GM12878 (cell line): ENCODE data around the gene FILIP1L. TPM values are rescaled to one million over a fixed set of nuclear protein-coding genes. Genes with fewer than 3 reads are reported as not detected.

Experiments used
- ATAC-seq: fragments of 200-7000 bp; cut with Tn5 transposase; 3 replicates; pipeline ENCODE4 v1.9.1; 2020; ENCODE audit warnings: mild to moderate bottlenecking, moderate library complexity
- BruUV-seq: library from RNA; stranded (reverse); fragments of 400-500 nt; replicated peaks from 2 replicates; lab custom pipeline; 2021; lab: Mats Ljungman, UMichigan
- CTCF ChIA-PET: fragments of 300-600 bp; sonication (Branson Sonifier 250); formaldehyde crosslinking; extraction: SDS; loops from one replicate; lab custom pipeline; 2021; ENCODE audit warnings: inconsistent platforms; lab: Yijun Ruan, JAX
- POLR2A ChIA-PET: fragments of 350-600 bp; formaldehyde crosslinking; extraction: SDS; loops from one replicate; lab custom pipeline; 2021; ENCODE audit warnings: inconsistent platforms; lab: Charles Lee
- RAD21 ChIA-PET: fragments of 300-600 bp; sonication (Branson Sonifier 250); formaldehyde crosslinking; loops from one replicate; lab custom pipeline; 2023; ENCODE audit warnings: antibody characterized with exemption; ENCODE audit not compliant: unreplicated experiment; lab: Charles Lee
- SMC1A ChIA-PET: fragments of 300-600 bp; sonication (Branson Sonifier 250); formaldehyde crosslinking; loops from one replicate; lab custom pipeline; 2023; ENCODE audit not compliant: unreplicated experiment, uncharacterized antibody; lab: Charles Lee
- DNase-seq: peaks from one replicate; pipeline ENCODE4 v3.0.0-alpha.2; 2011; ENCODE audit warnings: low read depth, low spot score
- FAIRE-seq: peaks from 3 replicates; lab custom pipeline; 2011; peaks lifted over from hg19 to GRCh38; lab: Jason Lieb, UNC
- H2AFZ ChIP-seq: 2 replicates; pipeline ENCODE4 v1.6.0; 2011; ENCODE audit warnings: low read depth, low read length, control low read depth; ENCODE audit not compliant: control insufficient read depth
- H3K27ac ChIP-seq: 2 replicates; pipeline ENCODE4 v1.5.1; 2011; ENCODE audit warnings: control low read depth; ENCODE audit not compliant: control insufficient read depth, insufficient read depth
- H3K27me3 ChIP-seq, 2 experiments: replicated peaks in 1 of 2; 2 replicates each; pipeline versions ENCODE4 v1.6.0 to v1.6.1; 2011; ENCODE audit warnings: low read length in 1 of 2; ENCODE audit not compliant: control insufficient read depth in 2 of 2, insufficient read depth in 2 of 2
- H3K36me3 ChIP-seq, 2 experiments: 2 replicates each; pipeline ENCODE4 v1.5.1; 2011; ENCODE audit warnings: low read length in 1 of 2; ENCODE audit not compliant: control insufficient read depth in 2 of 2, insufficient read depth in 2 of 2
- H3K4me1 ChIP-seq: 2 replicates; pipeline ENCODE4 v1.6.1; 2011; ENCODE audit warnings: mild to moderate bottlenecking, low read length, moderate library complexity, mixed read lengths; ENCODE audit not compliant: control insufficient read depth, insufficient read depth
- H3K4me2 ChIP-seq: 2 replicates; pipeline ENCODE4 v1.6.0; 2011; ENCODE audit warnings: control low read depth; ENCODE audit not compliant: control insufficient read depth, insufficient read depth
- H3K4me3 ChIP-seq: fragments of 200-600 bp; sonication (generic); 2 replicates; pipeline ENCODE4 v1.5.1; 2016
- H3K79me2 ChIP-seq: 2 replicates; pipeline ENCODE4 v1.6.0; 2011; ENCODE audit warnings: low read length; ENCODE audit not compliant: control insufficient read depth, insufficient read depth
- H3K9ac ChIP-seq: 2 replicates; pipeline ENCODE4 v1.8.0; 2011; ENCODE audit warnings: low read length, control low read depth, mixed read lengths; ENCODE audit not compliant: control insufficient read depth, insufficient read depth
- H3K9me3 ChIP-seq: replicated peaks from 3 replicates; pipeline ENCODE4 v1.5.1; 2011; ENCODE audit warnings: mild to moderate bottlenecking, low read length; ENCODE audit not compliant: control insufficient read depth, insufficient read depth
- H4K20me1 ChIP-seq: 2 replicates; pipeline ENCODE4 v1.6.0; 2011; ENCODE audit not compliant: control insufficient read depth, insufficient read depth
- SIN3A ChIP-seq: IDR thresholded peaks from 2 replicates; pipeline ENCODE4 v1.6.1; 2012; ENCODE audit warnings: low read depth, low read length, improper control_type of control experiment
- ZBTB40 ChIP-seq: fragments of 450-650 bp; IDR thresholded peaks from 2 replicates; pipeline ENCODE4 v1.6.1; 2016; ENCODE audit warnings: mild to moderate bottlenecking, moderate library complexity, borderline replicate concordance
- WGBS: methylation state at CpG from one replicate; pipeline ENCODE4 v1.1.6; 2016; ENCODE audit warnings: low lambda C conversion rate; ENCODE audit not compliant: insufficient replicate concordance, insufficient coverage; ENCODE audit errors: missing lambda C conversion rate; 5-methylcytosine and 5-hydroxymethylcytosine counted together
- in situ Hi-C: fragments of 300-500 bp; cut with MboI; formaldehyde crosslinking; loops from 9 replicates; pipeline ENCODE4 v1.14.3; 2018; ENCODE audit warnings: mixed read lengths
- intact Hi-C: fragments of 100-400 bp; cut with micrococcal nuclease; formaldehyde crosslinking; loops from one replicate; pipeline ENCODE4 v1.14.2; 2022; ENCODE audit not compliant: unreplicated experiment
- polyA plus RNA-seq, 11 experiments: library from polyadenylated mRNA; depleted of rRNA in 4 of 11; unstranded in 6 of 11; stranded (reverse) in 5 of 11; fragments of >200 nt; fragmentation: Nextera tagmentation in 4 of 11; fragmentation: Illumina TruSeq in 1 of 11; extraction: Ambion mirVana in 4 of 11; extraction: Trizol in 1 of 11; gene quantifications; 1 replicate in 1 of 11; 2 replicates in 10 of 11; pipeline versions ENCODE4 v1.2.1 to v1.2.3, GENCODE V29; 2011 to 2016; ENCODE audit warnings: inconsistent platforms in 2 of 11, missing spikeins in 2 of 11, low read depth in 1 of 11
- total RNA-seq, 4 experiments: library from RNA; depleted of rRNA in 3 of 4; stranded (reverse); fragments of >200 nt in 3 of 4; fragmentation: Illumina TruSeq in 1 of 4; extraction: Trizol in 1 of 4; gene quantifications; 2 replicates each; pipeline versions ENCODE4 v1.2.1 to v1.2.3, GENCODE V29; 2013 to 2021

The FILIP1L gene
- total and polyA plus RNA-seq, 10 of the 15 experiments (the other 5 are each of a cell fraction or from before 2014, with no cell fraction given), result 0.24 to 6.1 (median 3.5) TPM

DNA sequence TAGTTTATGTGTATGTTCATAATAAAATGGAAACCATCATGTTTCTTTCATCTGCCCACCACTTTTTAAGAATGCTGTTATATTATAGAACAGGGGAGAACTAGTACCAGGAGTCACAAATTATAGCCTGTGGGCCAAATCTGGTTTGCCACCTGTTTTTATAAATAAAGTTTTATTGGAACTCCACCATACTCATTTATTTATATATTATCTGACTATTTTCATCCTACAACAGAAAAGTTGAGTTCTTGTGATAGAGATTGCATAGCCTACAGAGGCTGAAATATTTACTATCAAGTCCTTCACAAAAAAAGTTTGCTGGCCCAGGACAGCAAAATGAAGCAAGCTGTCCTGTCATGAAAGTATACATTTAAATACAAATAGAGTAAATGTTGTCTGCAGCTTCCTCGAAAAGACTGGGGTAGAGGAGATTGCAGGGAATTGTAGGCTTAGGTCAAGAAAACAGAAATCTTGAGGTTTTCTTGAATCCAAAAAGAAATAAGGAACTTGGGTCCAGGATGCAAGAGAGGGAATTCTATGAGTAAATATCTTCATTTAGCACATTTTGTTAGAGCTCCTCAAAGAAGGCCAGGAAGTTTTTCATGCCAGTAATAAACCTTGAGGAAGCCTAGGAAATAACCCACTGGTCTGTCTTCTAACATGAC is 41.1 kb downstream of the FILIP1L start:
- Histone ChIP-seq H3K4me1 (peaks cover 21% of the 10 kb centered on the region), H3K9me3 (no peaks in the 10 kb centered on the region; the same call in 2 of the 3 replicates), H3K4me3 (peak overlapping the region; percentile 48; the same call in 1 of the 2 replicates), H3K79me2 (no peaks in the 10 kb centered on the region), H4K20me1 (no peaks in the 10 kb centered on the region), H3K27ac (no peak overlapping the region), H3K4me2 (peak overlapping the region; percentile 78), H3K27me3 (no peaks in the 10 kb centered on the region), H2AFZ (no peak overlapping the region), H3K36me3 (no peaks in the 10 kb centered on the region), H3K9ac (no peak overlapping the region; the same call in 1 of the 2 replicates)
- ChIA-PET SMC1A (interaction anchor here (0.6 to 4.4 kb wide), 15 partner anchors 16 to 332 kb away, joined by 3 to 31 read pairs (median 4); no protein-coding TSS in a partner anchor), RAD21 (interaction anchor here (2.4 kb wide), 1 partner anchor 181 kb away, joined by 12 read pairs; no protein-coding TSS in a partner anchor), CTCF (interaction anchor here (0.9 to 4.8 kb wide), 9 partner anchors 9 to 567 kb away, joined by 3 to 29 read pairs (median 7); no protein-coding TSS in a partner anchor), POLR2A (no interaction called here)
- no peak for FAIRE-seq
- no peak for TF ChIP-seq SIN3A
- peak; percentile 85 for TF ChIP-seq ZBTB40
- intact Hi-C loops, result no loop called here
- no peak for ATAC-seq
- BruUV-seq, result no TSS peak
- in situ Hi-C loops, result no loop called here
- 36% methylated on average over 1 of the region's 1 CpG for WGBS
- DNase-seq, result no peak
